Uterus (tissue), 2 donors: ENCODE results near the gene ACSS2.

ENCODE experiments used
- CTCF ChIP-seq, 4 experiments: fragments of 200-600 bp in 2 of 4; fragments of 450-650 bp in 2 of 4; sonication (generic) in 2 of 4; IDR thresholded peaks; one replicate each; pipeline ENCODE4 v1.5.1; 2016 to 2019; ENCODE audit warnings: antibody characterized with exemption in 4 of 4, mild to moderate bottlenecking in 2 of 4, moderate library complexity in 1 of 4
- POLR2A ChIP-seq, 2 donors: fragments of 450-650 bp; IDR thresholded peaks; one replicate each; pipeline ENCODE4 v1.6.1; 2016; ENCODE audit warnings: antibody characterized with exemption in 2 of 2, mild to moderate bottlenecking in 1 of 2, moderate library complexity in 1 of 2

- TF ChIP-seq CTCF (IDR thresholded peaks at IDR 0.05) (no peak), POLR2A (IDR thresholded peaks at IDR 0.05) (no peak)
Observed at GRCh38 chr20:34849778-34850177, 26.6 kb upstream of the ACSS2 start.
